IMR-90 (cell line): Measurements from ENCODE around the gene ROGDI. TPM values are rescaled to one million over a fixed set of nuclear protein-coding genes. Genes with fewer than 3 reads are reported as not detected.

ENCODE experiments used
- ATAC-seq: fragments of 200-7000 bp; cut with Tn5 transposase; 2 replicates; pipeline ENCODE4 v1.9.1; 2020; ENCODE audit warnings: low read depth, mild to moderate bottlenecking, moderate library complexity
- BruUV-seq: library from RNA; stranded (reverse); fragments of 400-500 nt; replicated peaks from 2 replicates; lab custom pipeline; 2021; lab: Mats Ljungman, UMichigan
- CTCF ChIA-PET: fragments of 300-600 bp; formaldehyde crosslinking; extraction: SDS; loops from one replicate; lab custom pipeline; 2021; ENCODE audit warnings: antibody characterized with exemption; lab: Yijun Ruan, JAX
- POLR2A ChIA-PET: fragments of 300-600 bp; sonication (Branson Sonifier 250); formaldehyde crosslinking; loops from one replicate; lab custom pipeline; 2022; ENCODE audit warnings: antibody characterized with exemption; ENCODE audit not compliant: unreplicated experiment; lab: Charles Lee
- DNase-seq: peaks from one replicate; pipeline ENCODE4 v3.0.0; 2013
- H2AFZ ChIP-seq: replicated peaks from 2 replicates; pipeline ENCODE3; 2013; ENCODE audit warnings: low read length, mild to moderate bottlenecking; ENCODE audit not compliant: poor library complexity
- H2AK5ac ChIP-seq: 2 replicates; pipeline ENCODE4 v1.6.1; 2013; ENCODE audit warnings: low read depth, low read length, inconsistent platforms
- H2AK9ac ChIP-seq: replicated peaks from 2 replicates; pipeline ENCODE3; 2013; ENCODE audit warnings: mild to moderate bottlenecking, low read depth, low read length, moderate library complexity; ENCODE audit not compliant: poor library complexity
- H2BK120ac ChIP-seq: 2 replicates; pipeline ENCODE4 v1.6.1; 2013; ENCODE audit warnings: low read depth, low read length, inconsistent platforms
- H2BK15ac ChIP-seq: 3 replicates; pipeline ENCODE4 v1.6.1; 2013; ENCODE audit warnings: low read depth, low read length, inconsistent platforms
- H2BK20ac ChIP-seq: 2 replicates; pipeline ENCODE4 v1.6.1; 2013; ENCODE audit warnings: low read depth, mild to moderate bottlenecking, inconsistent platforms, low read length, moderate library complexity
- H2BK5ac ChIP-seq: 2 replicates; pipeline ENCODE4 v1.6.1; 2013; ENCODE audit warnings: mild to moderate bottlenecking, low read depth, low read length, inconsistent platforms; ENCODE audit not compliant: poor library complexity, severe bottlenecking
- H3K14ac ChIP-seq: replicated peaks from 2 replicates; pipeline ENCODE4 v1.6.1; 2013; ENCODE audit warnings: low read depth, low read length, inconsistent platforms
- H3K18ac ChIP-seq: 2 replicates; pipeline ENCODE4 v1.6.1; 2013; ENCODE audit warnings: low read depth, low read length, control low read depth
- H3K23ac ChIP-seq: 2 replicates; pipeline ENCODE4 v1.6.1; 2013; ENCODE audit warnings: low read depth, low read length, inconsistent platforms
- H3K27ac ChIP-seq: 2 replicates; pipeline ENCODE4 v1.5.1; 2013; ENCODE audit warnings: mild to moderate bottlenecking, control low read depth, low read length; ENCODE audit not compliant: insufficient read depth
- H3K27me3 ChIP-seq: 2 replicates; pipeline ENCODE4 v1.6.1; 2013; ENCODE audit warnings: low read length; ENCODE audit not compliant: control insufficient read depth, insufficient read depth
- H3K36me3 ChIP-seq: 2 replicates; pipeline ENCODE4 v1.6.1; 2013; ENCODE audit warnings: low read length, mixed read lengths; ENCODE audit not compliant: control insufficient read depth, insufficient read depth
- H3K4ac ChIP-seq: 2 replicates; pipeline ENCODE4 v1.6.1; 2013; ENCODE audit warnings: low read depth, low read length, inconsistent platforms
- H3K4me1 ChIP-seq: 2 replicates; pipeline ENCODE4 v1.6.1; 2013; ENCODE audit warnings: low read length, mixed read lengths; ENCODE audit not compliant: control insufficient read depth, insufficient read depth
- H3K4me2 ChIP-seq: 2 replicates; pipeline ENCODE4 v1.6.1; 2013; ENCODE audit warnings: low read depth, mild to moderate bottlenecking, control low read depth, low read length, moderate library complexity
- H3K4me3 ChIP-seq: 2 replicates; pipeline ENCODE4 v1.5.1; 2013; ENCODE audit warnings: low read depth, mild to moderate bottlenecking, control low read depth, low read length, moderate library complexity; ENCODE audit not compliant: insufficient read depth
- H3K56ac ChIP-seq: 2 replicates; pipeline ENCODE4 v1.6.1; 2013; ENCODE audit warnings: low read length, inconsistent platforms; ENCODE audit not compliant: insufficient read depth; ENCODE audit errors: extremely low read depth
- H3K79me1 ChIP-seq, 2 experiments: 2 replicates each; pipeline ENCODE4 v1.6.1; 2013; ENCODE audit warnings: low read length in 2 of 2, inconsistent platforms in 1 of 2, low read depth in 1 of 2
- H3K9ac ChIP-seq: 2 replicates; pipeline ENCODE4 v1.6.1; 2013; ENCODE audit warnings: low read depth, low read length, control low read depth
- H3K9me1 ChIP-seq: 2 replicates; pipeline ENCODE4 v1.6.1; 2013; ENCODE audit warnings: low read length, inconsistent platforms; ENCODE audit not compliant: insufficient read depth
- H3K9me3 ChIP-seq: 2 replicates; pipeline ENCODE4 v1.6.1; 2013; ENCODE audit warnings: low read length; ENCODE audit not compliant: control insufficient read depth, insufficient read depth
- H4K20me1 ChIP-seq: 2 replicates; pipeline ENCODE4 v1.6.1; 2013; ENCODE audit warnings: low read length, inconsistent platforms; ENCODE audit not compliant: insufficient read depth
- H4K5ac ChIP-seq: 2 replicates; pipeline ENCODE4 v1.6.1; 2013; ENCODE audit warnings: mild to moderate bottlenecking, low read depth, low read length, control low read depth
- H4K8ac ChIP-seq, 2 experiments: 2 replicates each; pipeline ENCODE4 v1.6.1; 2013; ENCODE audit warnings: low read depth in 2 of 2, low read length in 2 of 2, control low read depth in 1 of 2, inconsistent platforms in 1 of 2
- H4K91ac ChIP-seq: 2 replicates; pipeline ENCODE4 v1.6.1; 2013; ENCODE audit warnings: low read depth, low read length, inconsistent platforms; ENCODE audit not compliant: insufficient read depth
- BHLHE40 ChIP-seq: fragments of 150-350 bp; IDR thresholded peaks from 2 replicates; pipeline ENCODE4 v1.6.1; 2016; ENCODE audit warnings: mild to moderate bottlenecking, low read depth, low read length
- CEBPB ChIP-seq: IDR thresholded peaks from 2 replicates; pipeline ENCODE4 v1.6.1; 2012; ENCODE audit warnings: low read depth, low read length, improper control_type of control experiment
- CHD1 ChIP-seq: IDR thresholded peaks from 2 replicates; pipeline ENCODE4 v1.6.1; 2012; ENCODE audit warnings: low read depth, low read length, improper control_type of control experiment
- CTCF ChIP-seq: conservative IDR thresholded peaks from 2 replicates; pipeline ENCODE4 v1.5.1; 2012; ENCODE audit warnings: mild to moderate bottlenecking, low read depth, low read length, improper control_type of control experiment
- FOS ChIP-seq: fragments of 150-350 bp; IDR thresholded peaks from 2 replicates; pipeline ENCODE4 v1.6.1; 2016; ENCODE audit warnings: low read depth, low read length
- MAFK ChIP-seq: IDR thresholded peaks from 2 replicates; pipeline ENCODE4 v1.6.1; 2012; ENCODE audit warnings: low read depth, low read length, improper control_type of control experiment
- MAZ ChIP-seq: IDR thresholded peaks from 2 replicates; pipeline ENCODE4 v1.6.1; 2012; ENCODE audit warnings: low read depth, mild to moderate bottlenecking, low read length, improper control_type of control experiment, moderate library complexity, borderline replicate concordance
- MXI1 ChIP-seq: IDR thresholded peaks from 2 replicates; pipeline ENCODE4 v1.6.1; 2012; ENCODE audit warnings: low read depth, mild to moderate bottlenecking, low read length, moderate library complexity, borderline replicate concordance
- NFE2L2 ChIP-seq: fragments of 150-350 bp; IDR thresholded peaks from 2 replicates; pipeline ENCODE4 v1.6.1; 2016; ENCODE audit warnings: low read depth, mild to moderate bottlenecking, low read length
- POLR2A ChIP-seq: IDR thresholded peaks from 2 replicates; pipeline ENCODE4 v1.6.1; 2012; ENCODE audit warnings: mild to moderate bottlenecking, low read depth, low read length
- RAD21 ChIP-seq: IDR thresholded peaks from 2 replicates; pipeline ENCODE4 v1.6.1; 2012; ENCODE audit warnings: low read length, improper control_type of control experiment
- RCOR1 ChIP-seq: IDR thresholded peaks from 2 replicates; pipeline ENCODE4 v1.6.1; 2012; ENCODE audit warnings: mild to moderate bottlenecking, low read length, improper control_type of control experiment; ENCODE audit not compliant: insufficient replicate concordance
- RFX5 ChIP-seq: IDR thresholded peaks from 2 replicates; pipeline ENCODE4 v1.8.0; 2012; ENCODE audit warnings: low read depth, mild to moderate bottlenecking, low read length, moderate library complexity
- SMC3 ChIP-seq: fragments of 150-350 bp; IDR thresholded peaks from 2 replicates; pipeline ENCODE4 v1.6.1; 2016; ENCODE audit warnings: low read depth, mild to moderate bottlenecking, antibody characterized with exemption, low read length, moderate library complexity
- WGBS, 2 experiments: methylation state at CpG; one replicate each; pipeline versions ENCODE4 v1.1.5 to v1.1.7; 2013; ENCODE audit warnings: missing lambda C conversion rate in 2 of 2; ENCODE audit not compliant: insufficient read length in 1 of 2; ENCODE audit errors: extremely low coverage in 2 of 2; 5-methylcytosine and 5-hydroxymethylcytosine counted together
- dilution Hi-C: fragments of 300-500 bp; cut with HindIII; formaldehyde crosslinking; loops from one replicate; pipeline ENCODE4 v1.14.3; 2018; ENCODE audit warnings: low sequenced_read_pairs; ENCODE audit not compliant: unreplicated experiment
- in situ Hi-C: fragments of 300-500 bp; cut with MboI; formaldehyde crosslinking; loops from 3 replicates; pipeline ENCODE4 v1.14.3; 2019; ENCODE audit warnings: low sequenced_read_pairs, inconsistent platforms, mixed read lengths
- intact Hi-C: fragments of 100-400 bp; cut with micrococcal nuclease; formaldehyde crosslinking; loops from 2 replicates; pipeline ENCODE4 v1.10.0; 2022
- polyA plus RNA-seq, 3 experiments: library from polyadenylated mRNA; depleted of rRNA; stranded (reverse); fragments of >200 nt; gene quantifications; 2 replicates each; pipeline ENCODE4 v1.2.3, GENCODE V29; 2012; ENCODE audit warnings: low replicate concordance in 1 of 3
- total RNA-seq: library from RNA; depleted of rRNA; stranded (reverse); fragments of >200 nt; gene quantifications from 2 replicates; pipeline ENCODE4 v1.2.3, GENCODE V29; 2012
- TF ChIP-seq, protein P1 (sequence below): fragments of 150-350 bp; IDR thresholded peaks from 2 replicates; pipeline ENCODE4 v1.6.1; 2017; ENCODE audit warnings: mild to moderate bottlenecking, antibody characterized with exemption, low read length, low read depth
- TF ChIP-seq, protein P2 (sequence below): fragments of 150-350 bp; IDR thresholded peaks from 2 replicates; pipeline ENCODE4 v1.6.1; 2016; ENCODE audit warnings: low read depth, mild to moderate bottlenecking, low read length, moderate library complexity, borderline replicate concordance

Gene ROGDI
- total and polyA plus RNA-seq, 2 of the 4 experiments (the other 2 are of a cell fraction) = 13.6 to 27.1 TPM

- no peak overlapping the region for H2AK9ac ChIP-seq
- TF ChIP-seq CTCF = no peak
- TF ChIP-seq RFX5 = no peak
- TF ChIP-seq RAD21 = no peak
- TF ChIP-seq NFE2L2 = no peak
- TF ChIP-seq MXI1 = no peak
- TF ChIP-seq SMC3 = no peak
- TF ChIP-seq CHD1 = no peak
- no peak for TF ChIP-seq POLR2A
- no peak for TF ChIP-seq BHLHE40
- no peak for TF ChIP-seq FOS
- no peak for TF ChIP-seq MAFK
- no peak for TF ChIP-seq CEBPB
- TF ChIP-seq, protein P1, sequence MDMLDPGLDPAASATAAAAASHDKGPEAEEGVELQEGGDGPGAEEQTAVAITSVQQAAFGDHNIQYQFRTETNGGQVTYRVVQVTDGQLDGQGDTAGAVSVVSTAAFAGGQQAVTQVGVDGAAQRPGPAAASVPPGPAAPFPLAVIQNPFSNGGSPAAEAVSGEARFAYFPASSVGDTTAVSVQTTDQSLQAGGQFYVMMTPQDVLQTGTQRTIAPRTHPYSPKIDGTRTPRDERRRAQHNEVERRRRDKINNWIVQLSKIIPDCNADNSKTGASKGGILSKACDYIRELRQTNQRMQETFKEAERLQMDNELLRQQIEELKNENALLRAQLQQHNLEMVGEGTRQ = no peak
- TF ChIP-seq RCOR1 = no peak
- TF ChIP-seq, protein P2, sequence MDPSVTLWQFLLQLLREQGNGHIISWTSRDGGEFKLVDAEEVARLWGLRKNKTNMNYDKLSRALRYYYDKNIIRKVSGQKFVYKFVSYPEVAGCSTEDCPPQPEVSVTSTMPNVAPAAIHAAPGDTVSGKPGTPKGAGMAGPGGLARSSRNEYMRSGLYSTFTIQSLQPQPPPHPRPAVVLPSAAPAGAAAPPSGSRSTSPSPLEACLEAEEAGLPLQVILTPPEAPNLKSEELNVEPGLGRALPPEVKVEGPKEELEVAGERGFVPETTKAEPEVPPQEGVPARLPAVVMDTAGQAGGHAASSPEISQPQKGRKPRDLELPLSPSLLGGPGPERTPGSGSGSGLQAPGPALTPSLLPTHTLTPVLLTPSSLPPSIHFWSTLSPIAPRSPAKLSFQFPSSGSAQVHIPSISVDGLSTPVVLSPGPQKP = no peak
- TF ChIP-seq MAZ = no peak
- no peak overlapping the region for H2BK120ac ChIP-seq
- no peak overlapping the region for H3K4me2 ChIP-seq
- no peak overlapping the region for H2AK5ac ChIP-seq
- H4K91ac ChIP-seq = no peak overlapping the region
- ChIA-PET CTCF (no interaction called here), POLR2A (no interaction called here)
- H2AFZ ChIP-seq = peak overlapping the region; percentile 41
- no peak overlapping the region for H3K27ac ChIP-seq
- DNase-seq (no peak), ATAC-seq (no peak)
- no TSS peak for BruUV-seq
- H3K4me1 ChIP-seq = no peaks in the 10 kb centered on the region
- dilution Hi-C loops = no loop called here
- no peak overlapping the region for H3K56ac ChIP-seq
- H3K9ac ChIP-seq = no peak overlapping the region
- in situ Hi-C loops = no loop called here
- H3K4ac ChIP-seq = no peak overlapping the region
- intact Hi-C loops = no loop called here
- no peak overlapping the region for H4K5ac ChIP-seq
- no peaks in the 10 kb centered on the region for H3K79me1 ChIP-seq
- H3K27me3 ChIP-seq = no peaks in the 10 kb centered on the region; the same call in 1 of the 2 replicates
- no peak overlapping the region for H2BK15ac ChIP-seq
- H3K9me3 ChIP-seq = no peaks in the 10 kb centered on the region
- no peaks in the 10 kb centered on the region for H4K20me1 ChIP-seq
- no peak overlapping the region for H2BK5ac ChIP-seq
- no peak overlapping the region for H2BK20ac ChIP-seq
- H4K8ac ChIP-seq = no peak overlapping the region
- no peak overlapping the region for H3K23ac ChIP-seq
- no peak overlapping the region for H3K4me3 ChIP-seq
- no peak overlapping the region for H3K18ac ChIP-seq
- 0 out of 2 replicates have a peak, but pooled peaks cover 3% of the 10 kb centered on the region for H3K9me1 ChIP-seq
- no CpG with 5 or more reads among the region's 10 CpGs for WGBS, 2 experiments
- no peaks in the 10 kb centered on the region for H3K36me3 ChIP-seq
- H3K14ac ChIP-seq = no peak overlapping the region
These were observed 11.6 kb downstream of the ROGDI start for GRCh38 chr16:4790871-4791270.
